Fibroblast of lung (primary cell): ENCODE data around the gene FAM156A. TPM values are rescaled to one million over a fixed set of nuclear protein-coding genes. Genes with fewer than 3 reads are reported as not detected.

ENCODE experiments used
- DNase-seq, 2 donors: peaks; one replicate each; pipeline versions ENCODE4 v3.0.0 to v3.0.0-alpha.2; 2010; ENCODE audit warnings: low read depth in 2 of 2
- H2AFZ ChIP-seq: 2 replicates; pipeline ENCODE4 v1.5.1; 2012; ENCODE audit warnings: low read length, control low read depth, inconsistent platforms
- H3K27ac ChIP-seq: 2 replicates; pipeline ENCODE4 v1.5.1; 2011; ENCODE audit warnings: low read length, control low read depth; ENCODE audit not compliant: insufficient read depth
- H3K27me3 ChIP-seq: 2 replicates; pipeline ENCODE4 v1.5.1; 2011; ENCODE audit warnings: mild to moderate bottlenecking, low read length; ENCODE audit not compliant: control insufficient read depth, insufficient read depth
- H3K36me3 ChIP-seq: 2 replicates; pipeline ENCODE4 v1.5.1; 2011; ENCODE audit warnings: low read length; ENCODE audit not compliant: control insufficient read depth, insufficient read depth
- H3K4me1 ChIP-seq: 2 replicates; pipeline ENCODE4 v1.5.1; 2011; ENCODE audit warnings: low read length; ENCODE audit not compliant: control insufficient read depth, insufficient read depth; ENCODE audit errors: extremely low read depth
- H3K4me2 ChIP-seq: 2 replicates; pipeline ENCODE4 v1.5.1; 2011; ENCODE audit warnings: low read length, control low read depth; ENCODE audit not compliant: insufficient read depth; ENCODE audit errors: extremely low read depth
- H3K4me3 ChIP-seq, 4 experiments: fragments of 200-600 bp in 1 of 4; sonication (generic) in 1 of 4; replicated peaks in 1 of 4; 2 replicates each; pipeline ENCODE4 v1.5.1; 2011 to 2016; ENCODE audit warnings: low read length in 4 of 4, low read depth in 3 of 4, mild to moderate bottlenecking in 3 of 4, control low read depth in 2 of 4, inconsistent platforms in 1 of 4, mixed read lengths in 1 of 4; ENCODE audit not compliant: insufficient read depth in 1 of 4; ENCODE audit errors: control extremely low read depth in 1 of 4
- H3K79me2 ChIP-seq: 2 replicates; pipeline ENCODE4 v1.5.1; 2012; ENCODE audit warnings: mild to moderate bottlenecking, low read length, inconsistent platforms; ENCODE audit not compliant: control insufficient read depth, insufficient read depth
- H3K9ac ChIP-seq: 2 replicates; pipeline ENCODE4 v1.5.1; 2011; ENCODE audit warnings: mild to moderate bottlenecking, low read length, control low read depth; ENCODE audit not compliant: insufficient read depth
- H3K9me3 ChIP-seq: 2 replicates; pipeline ENCODE4 v1.5.1; 2012; ENCODE audit warnings: low read depth, low read length; ENCODE audit not compliant: control insufficient read depth, insufficient read depth
- H4K20me1 ChIP-seq: 2 replicates; pipeline ENCODE4 v1.5.1; 2011; ENCODE audit warnings: low read length; ENCODE audit not compliant: control insufficient read depth, insufficient read depth; ENCODE audit errors: extremely low read depth
- CTCF ChIP-seq, 2 donors: IDR thresholded peaks in 1 of 2; conservative IDR thresholded peaks in 1 of 2; 1 replicate in 1 of 2; 2 replicates in 1 of 2; pipeline ENCODE4 v1.5.1; 2011 to 2012; ENCODE audit warnings: low read length in 2 of 2, control low read depth in 1 of 2, inconsistent platforms in 1 of 2, low read depth in 1 of 2, mild to moderate bottlenecking in 1 of 2
- EZH2 ChIP-seq: IDR thresholded peaks from 2 replicates; pipeline ENCODE4 v1.5.1; 2012; ENCODE audit warnings: low read length, control low read depth, mild to moderate bottlenecking; ENCODE audit errors: missing control alignments
- polyA plus RNA-seq, 2 donors: library from polyadenylated mRNA; depleted of rRNA in 1 of 2; stranded (reverse) in 1 of 2; unstranded in 1 of 2; fragments of >200 nt; gene quantifications; 2 replicates each; pipeline ENCODE4 v1.2.1, GENCODE V29; 2011 to 2012; ENCODE audit warnings: missing spikeins in 1 of 2
- total RNA-seq: library from RNA; depleted of rRNA; stranded (reverse); fragments of >200 nt; gene quantifications from 2 replicates; pipeline ENCODE4 v1.2.1, GENCODE V29; 2014

The FAM156A gene
- total and polyA plus RNA-seq, 2 donors (not counting 1 experiment from before 2014, with no cell fraction given) = 7.6 to 18.8 TPM

GRCh38 chrX:52995987-52996331 is 37.6 kb upstream of the FAM156A start:
- TF ChIP-seq CTCF (conservative IDR thresholded peaks at IDR 0.05 in 1 of 2, IDR thresholded peaks at IDR 0.05 in 1 of 2; ENCODE audit: low read depth in 1 of 2, low read length in 2 of 2) (no peak), EZH2 (no peak)
- Histone ChIP-seq H3K27me3 (no peaks in the 10 kb centered on the region), H3K9me3 (no peaks in the 10 kb centered on the region), H3K79me2 (peaks cover 13% of the 10 kb centered on the region), H3K9ac (no peak overlapping the region), H4K20me1 (no peaks in the 10 kb centered on the region), H3K4me1 (no peaks in the 10 kb centered on the region), H3K4me2 (peak overlapping the region; percentile 11), H2AFZ (peak overlapping the region; percentile 40), H3K36me3 (no peaks in the 10 kb centered on the region), H3K4me3 (peak overlapping the region in 2 of 4 experiments; percentile 67 to 79), H3K27ac (no peak overlapping the region)
- DNase-seq = no peak

- Histone ChIP-seq H3K4me2 (peak overlapping the region; percentile 68), H3K36me3 (no peaks in the 10 kb centered on the region), H3K9me3 (no peaks in the 10 kb centered on the region), H3K27me3 (no peaks in the 10 kb centered on the region), H3K27ac (peak overlapping the region; percentile 95), H3K79me2 (peaks cover 13% of the 10 kb centered on the region), H3K9ac (peak overlapping the region; percentile 78), H3K4me3 (peak overlapping the region; percentile 60 to 88 (median 75)), H2AFZ (peak overlapping the region; percentile 91), H3K4me1 (no peaks in the 10 kb centered on the region), H4K20me1 (no peaks in the 10 kb centered on the region)
- peak; percentile 95 for DNase-seq
- TF ChIP-seq EZH2 (no peak), CTCF (conservative IDR thresholded peaks at IDR 0.05 in 1 of 2, IDR thresholded peaks at IDR 0.05 in 1 of 2; ENCODE audit: low read depth in 1 of 2, low read length in 2 of 2) (peak; percentile 47 to 67)
Observed at GRCh38 chrX:52995135-52995986, 37.0 kb upstream of the FAM156A start.

GRCh38 chrX:52990848-52991247 is 32.5 kb upstream of the FAM156A start:
- H3K9me3 ChIP-seq = no peaks in the 10 kb centered on the region
- H3K27ac ChIP-seq = no peak overlapping the region
- H3K79me2 ChIP-seq = peaks cover 13% of the 10 kb centered on the region
- H3K36me3 ChIP-seq = no peaks in the 10 kb centered on the region
- no peaks in the 10 kb centered on the region for H4K20me1 ChIP-seq
- H3K4me3 ChIP-seq = no peak overlapping the region
- no peak overlapping the region for H3K4me2 ChIP-seq
- H3K27me3 ChIP-seq = no peaks in the 10 kb centered on the region
- no peak overlapping the region for H2AFZ ChIP-seq
- H3K4me1 ChIP-seq = no peaks in the 10 kb centered on the region
- peak in 1 of 2 donors; percentile 26 for DNase-seq
- TF ChIP-seq EZH2 = no peak
- no peak for TF ChIP-seq CTCF (conservative IDR thresholded peaks at IDR 0.05 in 1 of 2, IDR thresholded peaks at IDR 0.05 in 1 of 2; ENCODE audit: low read depth in 1 of 2, low read length in 2 of 2)
- H3K9ac ChIP-seq = no peak overlapping the region
